Stimulated activated CD4-positive, alpha-beta T cell treated with anti-CD3 and anti-CD28 coated beads, Interleukin-15, amount 100 ng/mL, for 1 hour (primary cell): ENCODE data around the gene NIPAL4.
"Not testable (repeated sequence)": the region's sequence is repeated elsewhere in the genome, so short reads cannot be mapped to it uniquely, and the experiment has no call there.

Source experiments
- DNase-seq, 2 donors: peaks; one replicate each; pipeline ENCODE4 v3.0.0-alpha.2; 2020; ENCODE audit warnings: low read depth in 1 of 2, low spot score in 1 of 2

NIPAL4 gene

GRCh38 chr5:157459715-157460599 lies at the start of gene NIPAL4:
TSS of gene NIPAL4 (plus strand) at chr5:157460213. CDS start at chr5:157460321, 108 bp downstream.
- DNase-seq: peak in 1 of 2 donors; percentile 40

GRCh38 chr5:157415838-157416237 lies 44.2 kb upstream of the NIPAL4 start:
- DNase-seq: no peak

- DNase-seq: not testable (repeated sequence)
These were observed 40.5 kb upstream of the NIPAL4 start for GRCh38 chr5:157419521-157419920.

- DNase-seq: not testable (repeated sequence)
These were observed 30.1 kb upstream of the NIPAL4 start for GRCh38 chr5:157429920-157430319.

GRCh38 chr5:157431544-157432200 lies 28.3 kb upstream of the NIPAL4 start:
- no peak for DNase-seq

- no peak for DNase-seq
These were observed 25.9 kb upstream of the NIPAL4 start for GRCh38 chr5:157434096-157434495.

GRCh38 chr5:157443041-157443549 lies 16.9 kb upstream of the NIPAL4 start:
- no peak for DNase-seq

GRCh38 chr5:157444224-157444623 lies 15.8 kb upstream of the NIPAL4 start:
- DNase-seq: no peak

- DNase-seq: no peak
These were observed 14.1 kb upstream of the NIPAL4 start for GRCh38 chr5:157445745-157446411.

GRCh38 chr5:157446412-157446935 lies 13.5 kb upstream of the NIPAL4 start:
- no peak for DNase-seq

GRCh38 chr5:157447201-157447637 lies 12.8 kb upstream of the NIPAL4 start:
- no peak for DNase-seq

GRCh38 chr5:157449011-157449723 lies 10.8 kb upstream of the NIPAL4 start:
- no peak for DNase-seq

- DNase-seq: no peak
These were observed 10.0 kb upstream of the NIPAL4 start for GRCh38 chr5:157450024-157450423.

GRCh38 chr5:157451806-157452205 lies 8.2 kb upstream of the NIPAL4 start:
- no peak for DNase-seq

GRCh38 chr5:157454273-157454672 lies 5.7 kb upstream of the NIPAL4 start:
- no peak for DNase-seq

GRCh38 chr5:157455057-157455456 lies 5.0 kb upstream of the NIPAL4 start:
- no peak for DNase-seq

- no peak for DNase-seq
These were observed 3.7 kb upstream of the NIPAL4 start for GRCh38 chr5:157456301-157456700.

GRCh38 chr5:157457391-157457790 lies 2.6 kb upstream of the NIPAL4 start:
- DNase-seq: no peak

- no peak for DNase-seq
These were observed 1.2 kb upstream of the NIPAL4 start for GRCh38 chr5:157458835-157459234.

GRCh38 chr5:157460921-157461792 lies 1.1 kb downstream of the NIPAL4 start:
- DNase-seq: no peak
